Stimulated activated CD4-positive, alpha-beta T cell treated with anti-CD3 and anti-CD28 coated beads, Interleukin-12 subunit alpha, Interleukin-12 subunit beta, amount 100 ng/mL, for 24 hours (primary cell): ENCODE results near the gene FRMD4A.
"Not testable (repeated sequence)": the region's sequence is repeated elsewhere in the genome, so short reads cannot be mapped to it uniquely, and the experiment has no call there.

Experiments used
- DNase-seq, 2 experiments: peaks; one replicate each; pipeline ENCODE4 v3.0.0-alpha.2; 2020; ENCODE audit warnings: low read depth in 2 of 2

FRMD4A gene

DNA sequence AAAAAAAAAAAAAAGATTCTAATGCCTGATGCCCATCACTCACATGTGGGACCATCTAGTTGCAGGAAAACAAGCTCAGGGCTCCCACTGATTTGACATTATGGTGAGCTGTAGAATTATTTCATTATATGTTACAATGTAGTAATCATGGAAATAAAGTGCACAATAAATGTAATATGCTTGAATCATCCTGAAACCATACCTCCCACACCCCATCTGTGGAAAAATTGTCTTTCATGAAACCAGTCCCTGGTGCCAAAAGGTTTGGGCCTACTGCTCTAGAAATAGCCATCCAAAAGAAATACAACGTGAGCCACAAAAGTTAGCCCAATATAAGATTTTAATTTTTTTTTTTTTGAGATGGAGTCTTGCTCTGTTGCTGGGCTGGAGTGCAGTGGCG is 478.8 kb downstream of the FRMD4A start:
- no peak for DNase-seq

GRCh38 chr10:13848520-13849445 is 481.9 kb downstream of the FRMD4A start:
- DNase-seq: no peak

GRCh38 chr10:13847201-13847631 is 483.5 kb downstream of the FRMD4A start:
- DNase-seq: no peak

DNA sequence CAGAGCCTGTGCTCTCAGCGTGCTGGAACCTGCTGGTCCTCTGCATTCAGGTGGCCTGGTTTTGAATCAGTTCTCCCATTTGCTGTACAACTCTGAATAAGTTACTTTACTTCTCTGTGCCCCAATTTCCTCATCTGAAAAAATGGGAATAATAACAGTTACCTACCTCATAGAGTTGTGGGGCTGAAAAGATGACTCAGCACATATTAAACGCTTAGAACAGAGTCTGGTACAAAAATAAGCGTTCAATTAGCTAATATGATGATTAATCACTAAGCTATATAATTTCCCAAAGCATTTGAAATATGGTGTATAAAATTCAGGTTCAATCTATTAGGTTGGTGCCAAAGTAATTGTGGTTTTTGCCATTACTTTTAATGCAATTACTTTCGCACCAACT is 484.8 kb downstream of the FRMD4A start:
- no peak for DNase-seq

DNA sequence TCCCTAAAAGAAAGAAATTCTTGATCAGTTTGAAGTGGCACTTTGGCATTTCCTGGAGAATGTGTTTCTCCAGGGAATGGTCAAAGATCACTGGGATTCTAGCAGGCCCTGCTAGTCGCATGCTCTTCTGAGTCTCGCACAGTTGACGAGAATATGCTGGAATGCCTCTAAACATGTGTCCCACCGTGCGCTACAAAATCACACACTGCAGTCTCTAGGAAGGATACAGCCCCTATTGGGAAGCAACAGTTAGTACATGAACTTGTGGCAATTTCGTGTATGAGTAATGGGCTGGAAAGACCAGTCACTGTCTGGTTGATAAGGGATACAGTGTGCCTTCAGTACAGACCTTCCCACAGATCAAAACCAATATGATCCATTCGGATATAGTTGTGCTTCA is 486.1 kb downstream of the FRMD4A start:
- DNase-seq: no peak

- no peak for DNase-seq
Observed at GRCh38 chr10:13842117-13842516, 488.6 kb downstream of the FRMD4A start.

GRCh38 chr10:13840036-13840435 is 490.7 kb downstream of the FRMD4A start:
- DNase-seq: no peak

- no peak for DNase-seq
Observed at GRCh38 chr10:13839430-13839990, 491.2 kb downstream of the FRMD4A start.

DNA sequence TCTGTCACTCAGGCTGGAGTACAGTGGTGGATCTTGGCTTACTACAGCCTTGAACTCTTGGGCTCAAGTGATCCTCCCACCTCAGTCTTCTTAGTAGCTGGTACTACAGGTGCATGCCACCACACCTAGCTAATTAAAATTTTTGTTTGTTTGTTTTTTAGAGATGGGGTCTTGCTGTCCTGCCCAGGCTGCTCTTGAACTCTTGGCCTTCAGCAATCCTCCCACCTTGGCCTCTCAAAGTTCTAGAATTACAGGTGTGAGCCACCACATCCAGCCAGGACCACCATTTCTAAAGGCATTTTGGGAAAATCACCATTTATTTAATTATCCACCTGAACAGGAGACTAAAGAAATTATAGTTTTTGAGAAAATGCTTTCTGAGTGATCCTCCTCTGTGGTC is 491.7 kb downstream of the FRMD4A start:
- DNase-seq: no peak

DNA sequence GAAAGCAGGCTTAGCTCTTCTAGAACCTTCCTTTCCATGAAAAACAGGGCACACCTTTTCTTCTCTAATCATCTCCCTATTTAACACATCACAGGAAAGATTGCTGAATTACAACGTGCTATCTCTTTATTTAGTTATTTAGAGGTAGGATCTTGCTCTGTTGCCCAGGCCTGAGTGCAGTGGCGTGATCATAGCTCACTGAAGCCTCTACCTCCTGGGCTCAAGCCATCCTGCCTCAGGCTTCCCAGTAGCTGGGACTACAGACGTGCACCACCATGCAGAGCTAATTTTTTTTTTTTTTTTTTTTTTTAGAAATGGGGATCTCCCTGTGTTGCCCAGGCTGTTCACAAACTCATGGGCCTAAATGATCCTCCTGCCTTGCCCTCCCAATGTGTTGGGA is 492.8 kb downstream of the FRMD4A start:
- DNase-seq: no peak

DNA sequence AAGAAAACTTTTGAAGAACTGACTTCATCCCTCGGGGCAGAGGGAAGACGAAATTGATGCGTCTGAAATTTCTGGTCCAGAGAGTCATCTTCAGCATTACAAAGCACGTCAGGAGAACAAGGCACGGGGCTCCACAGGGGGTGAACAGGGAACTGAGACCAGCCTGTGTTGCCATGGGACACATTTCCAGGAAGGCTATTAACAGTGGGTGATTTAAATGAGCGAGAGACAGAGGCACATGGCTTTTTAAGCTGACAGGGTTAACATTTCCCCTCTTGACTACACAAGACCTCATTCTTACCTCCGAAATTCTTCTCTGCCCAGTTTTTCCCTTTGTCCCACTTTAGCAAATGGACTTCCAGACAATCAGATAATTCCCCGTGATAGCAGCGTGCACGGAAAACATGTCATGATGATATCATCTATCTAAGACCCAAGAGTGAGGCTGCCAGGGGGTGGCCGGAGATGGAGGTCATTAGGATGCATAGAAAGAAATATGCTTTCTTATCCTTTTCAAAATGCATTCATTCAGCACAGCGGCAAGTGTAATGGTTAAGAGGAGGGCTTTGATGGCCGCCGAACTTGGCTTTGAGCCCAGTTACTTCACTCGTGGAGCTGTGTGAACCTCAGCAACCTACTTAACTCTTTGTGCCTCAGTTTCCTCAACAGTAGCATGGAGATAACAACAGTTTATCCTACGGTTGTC is 496.0 kb downstream of the FRMD4A start:
- no peak for DNase-seq

DNA sequence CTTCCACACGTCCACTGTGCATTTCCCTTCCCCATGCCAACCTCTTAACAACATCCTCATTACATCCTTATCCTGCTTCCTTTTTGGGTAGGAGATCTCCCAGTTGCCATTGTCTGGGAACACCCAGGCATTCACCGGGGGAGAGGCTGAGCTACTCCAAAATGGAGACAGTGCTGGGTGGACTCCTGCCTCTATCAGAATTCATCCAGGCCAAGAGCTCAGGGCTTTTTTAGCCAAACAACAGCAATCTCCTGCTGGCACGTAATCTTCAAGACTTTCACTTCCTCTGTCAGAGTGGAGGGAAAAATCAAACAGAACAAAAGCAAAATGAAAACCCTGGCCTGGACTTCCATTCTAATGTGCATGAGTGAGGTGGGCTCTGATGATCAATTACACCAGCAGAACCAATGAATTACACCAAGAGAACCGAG is 499.0 kb downstream of the FRMD4A start:
- no peak for DNase-seq

- no peak for DNase-seq
Observed at GRCh38 chr10:13830385-13830784, 500.3 kb downstream of the FRMD4A start.

GRCh38 chr10:13829790-13830189 is 500.9 kb downstream of the FRMD4A start:
- no peak for DNase-seq

- not testable (repeated sequence) for DNase-seq
Observed at GRCh38 chr10:13828284-13828683, 502.4 kb downstream of the FRMD4A start.

DNA sequence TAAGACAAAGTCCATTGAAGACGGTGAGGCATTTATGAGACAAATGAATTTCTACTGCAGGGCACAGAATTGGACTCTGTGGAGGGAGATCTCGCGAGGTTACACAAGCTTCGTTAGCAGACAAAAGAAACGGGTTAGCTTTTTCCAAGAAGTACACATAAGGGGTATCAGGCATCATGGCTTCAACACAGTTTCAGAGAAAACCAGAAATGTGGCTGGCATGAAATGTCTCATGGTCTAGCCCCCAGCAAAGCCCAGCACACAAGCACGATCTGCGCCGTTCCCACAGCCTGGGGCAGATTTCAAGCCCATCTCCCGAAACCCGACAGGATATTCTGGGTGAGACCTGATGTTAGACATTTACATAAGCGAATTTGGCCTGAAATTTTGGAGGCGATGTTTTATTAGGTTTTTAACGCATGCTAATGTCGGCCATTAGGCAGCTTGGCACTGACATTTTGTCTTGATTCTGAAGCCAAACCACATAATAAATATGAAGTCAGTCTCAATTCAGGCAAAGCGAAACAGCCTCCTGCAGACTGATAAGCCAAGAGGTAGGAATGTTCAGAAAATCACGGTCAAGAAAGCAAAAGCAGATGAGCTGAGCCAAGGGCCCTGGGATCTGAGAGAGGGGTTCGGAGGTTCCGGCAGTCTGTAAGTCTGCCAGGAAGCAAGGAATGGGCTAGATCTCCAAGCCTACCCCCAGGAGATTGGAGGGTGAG is 503.5 kb downstream of the FRMD4A start:
- DNase-seq: no peak

DNA sequence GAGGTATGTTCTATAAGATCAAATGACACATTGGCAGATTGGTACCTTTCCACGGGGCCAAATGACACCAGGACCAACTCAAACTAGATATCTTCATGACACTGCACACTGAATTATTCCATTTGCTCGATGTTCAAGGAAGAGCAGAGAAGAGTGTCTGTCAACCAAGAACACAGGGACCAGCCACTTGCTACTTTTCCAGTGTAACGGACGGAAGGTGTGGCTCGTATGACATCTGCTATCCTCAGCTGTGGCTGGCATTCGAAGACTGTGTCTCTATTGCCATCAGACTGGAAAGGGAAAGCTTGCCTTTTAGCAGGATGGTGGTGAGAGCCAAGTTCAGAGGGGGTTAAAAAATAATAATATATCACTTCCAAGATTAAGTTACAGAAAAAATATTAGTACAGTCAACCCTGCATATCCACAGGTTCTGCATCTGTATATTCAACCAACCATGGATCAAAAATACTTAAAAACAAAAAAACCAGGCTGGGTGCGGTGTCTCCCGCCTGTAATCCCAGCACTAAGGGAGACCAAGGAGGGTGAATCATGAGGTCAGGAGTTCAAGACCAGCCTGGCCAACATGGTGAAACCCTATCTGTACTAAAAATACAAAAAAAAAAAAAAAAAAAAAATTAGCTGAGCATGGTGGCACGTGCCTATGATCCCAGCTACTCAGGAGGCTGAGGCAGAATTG is 506.9 kb downstream of the FRMD4A start:
- no peak for DNase-seq

GRCh38 chr10:13823096-13823708 is 507.5 kb downstream of the FRMD4A start:
- DNase-seq: no peak

GRCh38 chr10:13822490-13822889 is 508.2 kb downstream of the FRMD4A start:
- DNase-seq: no peak

DNA sequence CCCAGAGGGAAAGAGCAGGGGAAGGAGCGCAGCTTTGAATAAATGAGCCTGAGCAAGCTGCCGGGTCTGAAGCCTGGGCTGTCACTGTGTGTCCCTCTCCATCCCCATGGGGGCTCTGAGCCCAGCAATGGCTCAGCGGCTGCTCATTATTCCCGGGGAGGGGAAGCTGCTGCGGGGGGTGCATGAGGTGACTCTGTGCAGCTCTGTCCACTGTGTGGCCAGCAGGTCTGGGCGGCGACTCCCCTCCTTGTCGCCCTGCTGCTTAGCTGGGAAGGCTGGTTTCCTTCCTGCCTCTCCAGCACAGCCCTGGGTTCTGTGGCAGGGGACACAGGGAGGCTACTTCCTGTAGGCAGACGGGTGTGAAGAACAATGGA is 509.8 kb downstream of the FRMD4A start:
- DNase-seq: no peak
